HepG2 (cell line): ENCODE data around the gene SLC2A2. TPM values are rescaled to one million over a fixed set of nuclear protein-coding genes. Genes with fewer than 3 reads are reported as not detected.

Experiments
- ATAC-seq: fragments of 200-7000 bp; cut with Tn5 transposase; 3 replicates; pipeline ENCODE4 v1.9.1; 2020; ENCODE audit warnings: mild to moderate bottlenecking, moderate library complexity
- BruUV-seq: library from RNA; stranded (reverse); fragments of 400-500 nt; replicated peaks from 2 replicates; lab custom pipeline; 2021; lab: Mats Ljungman, UMichigan
- CTCF ChIA-PET: fragments of 300-600 bp; formaldehyde crosslinking; extraction: SDS; loops from one replicate; lab custom pipeline; 2021; ENCODE audit warnings: low total read pairs, inconsistent platforms, low intra/inter-chr PET ratio; lab: Yijun Ruan, JAX
- POLR2A ChIA-PET: fragments of 350-600 bp; sonication (Branson Sonifier 250); formaldehyde crosslinking; loops from one replicate; lab custom pipeline; 2020; ENCODE audit warnings: antibody characterized with exemption, inconsistent platforms; lab: Yijun Ruan, JAX
- DNase-seq: peaks from one replicate; pipeline ENCODE4 v3.0.0-alpha.2; 2015; ENCODE audit warnings: low spot score
- FAIRE-seq: peaks from 3 replicates; lab custom pipeline; 2011; peaks lifted over from hg19 to GRCh38; lab: Jason Lieb, UNC
- H2AFZ ChIP-seq: one replicate; pipeline ENCODE4 v1.6.1; 2011; ENCODE audit warnings: low read length, inconsistent platforms
- H3K27ac ChIP-seq: fragments of 300-600 bp; 3 replicates; pipeline ENCODE4 v1.8.0; 2011; ENCODE audit warnings: mixed run types, mild to moderate bottlenecking, mixed read lengths, low read length, inconsistent platforms; ENCODE audit not compliant: insufficient read depth; ENCODE audit errors: extremely low read length
- H3K27me3 ChIP-seq, 2 experiments: fragments of 200-600 bp in 1 of 2; 2 replicates in 1 of 2; 3 replicates in 1 of 2; pipeline versions ENCODE4 v1.6.0 to v1.8.0; 2011; ENCODE audit warnings: low read length in 2 of 2, mild to moderate bottlenecking in 2 of 2, moderate library complexity in 2 of 2, inconsistent platforms in 1 of 2; ENCODE audit not compliant: insufficient read depth in 2 of 2, control insufficient read depth in 1 of 2
- H3K36me3 ChIP-seq, 2 experiments: fragments of 200-600 bp in 1 of 2; replicated peaks in 1 of 2; 2 replicates in 1 of 2; 3 replicates in 1 of 2; pipeline versions ENCODE4 v1.5.1 to v1.8.0; 2011; ENCODE audit warnings: low read length in 2 of 2, inconsistent platforms in 1 of 2; ENCODE audit not compliant: insufficient read depth in 2 of 2, control insufficient read depth in 1 of 2
- H3K4me1 ChIP-seq: 2 replicates; pipeline ENCODE4 v1.5.1; 2012; ENCODE audit warnings: low read length, inconsistent platforms; ENCODE audit not compliant: insufficient read depth
- H3K4me2 ChIP-seq: 2 replicates; pipeline ENCODE4 v1.6.0; 2011; ENCODE audit warnings: low read depth, low read length, inconsistent platforms
- H3K4me3 ChIP-seq, 3 experiments: fragments of 200-600 bp in 1 of 3; sonication (generic), shearing (Covaris generic) in 1 of 3; replicated peaks in 1 of 3; 2 replicates each; pipeline ENCODE4 v1.5.1; 2011 to 2016; ENCODE audit warnings: low read length in 3 of 3, inconsistent platforms in 2 of 3, low read depth in 2 of 3, mild to moderate bottlenecking in 2 of 3, control low read depth in 1 of 3, mixed read lengths in 1 of 3; ENCODE audit not compliant: insufficient read depth in 1 of 3
- H3K79me2 ChIP-seq: one replicate; pipeline ENCODE4 v1.6.1; 2011; ENCODE audit warnings: low read length, inconsistent platforms; ENCODE audit not compliant: insufficient read depth
- H3K9ac ChIP-seq: 2 replicates; pipeline ENCODE4 v1.6.0; 2011; ENCODE audit warnings: mild to moderate bottlenecking, low read depth, low read length, inconsistent platforms; ENCODE audit not compliant: insufficient read depth
- H3K9me3 ChIP-seq: 2 replicates; pipeline ENCODE4 v1.5.1; 2012; ENCODE audit warnings: mild to moderate bottlenecking, low read length
- H4K20me1 ChIP-seq: 2 replicates; pipeline ENCODE4 v1.6.0; 2011; ENCODE audit warnings: inconsistent platforms, mild to moderate bottlenecking, low read length, moderate library complexity; ENCODE audit not compliant: insufficient read depth
- GATA4 ChIP-seq: sonication (generic); IDR thresholded peaks from 2 replicates; pipeline ENCODE4 v1.6.1; 2016; ENCODE audit warnings: antibody characterized with exemption, low read depth, borderline replicate concordance
- GFI1 ChIP-seq: sonication (generic); formaldehyde crosslinking; IDR thresholded peaks from 2 replicates; pipeline ENCODE4 v1.5.0; 2020; ENCODE audit warnings: missing genetic modification reagents, mild to moderate bottlenecking, borderline replicate concordance
- GRHL1 ChIP-seq: sonication (generic); formaldehyde crosslinking; conservative IDR thresholded peaks from 2 replicates; pipeline ENCODE4 v1.8.0; 2022; ENCODE audit warnings: missing genetic modification reagents
- HIVEP1 ChIP-seq: sonication (generic); formaldehyde crosslinking; IDR thresholded peaks from 2 replicates; pipeline ENCODE4 v1.4.0; 2020; ENCODE audit warnings: mild to moderate bottlenecking, missing genetic modification reagents
- KLF6 ChIP-seq: IDR thresholded peaks from 2 replicates; pipeline ENCODE4 v1.8.0; 2016; ENCODE audit warnings: missing biosample characterization, missing genetic modification reagents
- MAFF ChIP-seq: IDR thresholded peaks from 2 replicates; pipeline ENCODE4 v1.6.1; 2011; ENCODE audit warnings: low read depth, low read length, improper control_type of control experiment
- MYNN ChIP-seq: sonication (generic); formaldehyde crosslinking; IDR thresholded peaks from 2 replicates; pipeline ENCODE4 v1.4.0; 2020; ENCODE audit warnings: mild to moderate bottlenecking, low read depth, missing genetic modification reagents
- PLSCR1 ChIP-seq: sonication (generic); formaldehyde crosslinking; IDR thresholded peaks from 2 replicates; pipeline ENCODE4 v1.5.0; 2020; ENCODE audit warnings: missing genetic modification reagents, mild to moderate bottlenecking, borderline replicate concordance
- REXO4 ChIP-seq: sonication (generic); formaldehyde crosslinking; IDR thresholded peaks from 2 replicates; pipeline ENCODE4 v1.8.0; 2022; ENCODE audit warnings: missing genetic modification reagents, mild to moderate bottlenecking, borderline replicate concordance
- SKI ChIP-seq: fragments of 450-650 bp; IDR thresholded peaks from one replicate; pipeline ENCODE4 v1.6.1; 2018; ENCODE audit warnings: mild to moderate bottlenecking; ENCODE audit not compliant: partially characterized antibody
- SOX5 ChIP-seq: IDR thresholded peaks from 2 replicates; pipeline ENCODE4 v1.6.1; 2016; ENCODE audit warnings: borderline replicate concordance
- SP4 ChIP-seq: sonication (generic); formaldehyde crosslinking; IDR thresholded peaks from 2 replicates; pipeline ENCODE4 v1.8.1; 2023; ENCODE audit warnings: mild to moderate bottlenecking, missing genetic modification reagents
- TARDBP ChIP-seq: sonication (generic); formaldehyde crosslinking; IDR thresholded peaks from 2 replicates; pipeline ENCODE4 v1.8.0; 2022; ENCODE audit warnings: mild to moderate bottlenecking, missing genetic modification reagents
- TOPORS ChIP-seq: sonication (generic); formaldehyde crosslinking; IDR thresholded peaks from 2 replicates; pipeline ENCODE4 v1.8.0; 2023; ENCODE audit warnings: mild to moderate bottlenecking, missing genetic modification reagents
- U2AF1 ChIP-seq: fragments of 200-400 bp; formaldehyde crosslinking; optimal IDR thresholded peaks from 2 replicates; pipeline ENCODE3; 2017; ENCODE audit warnings: mild to moderate bottlenecking, low read depth, low read length
- ZBTB46 ChIP-seq: sonication (generic); formaldehyde crosslinking; IDR thresholded peaks from 2 replicates; pipeline ENCODE4 v1.4.0; 2020; ENCODE audit warnings: mild to moderate bottlenecking, missing genetic modification reagents, borderline replicate concordance
- ZNF333 ChIP-seq: sonication (generic); formaldehyde crosslinking; IDR thresholded peaks from 2 replicates; pipeline ENCODE4 v1.4.0; 2020; ENCODE audit warnings: mild to moderate bottlenecking, missing genetic modification reagents, borderline replicate concordance
- WGBS: methylation state at CpG from one replicate; pipeline ENCODE4 v1.1.6; 2017; ENCODE audit warnings: low lambda C conversion rate; 5-methylcytosine and 5-hydroxymethylcytosine counted together
- in situ Hi-C: cut with HindIII; loops from 2 replicates; pipeline ENCODE4 v1.10.0; 2017; ENCODE audit warnings: low pct_unique_long_range_greater_than_20kb; ENCODE audit not compliant: extremely low pct_ligation_motif_present
- intact Hi-C: fragments of 100-400 bp; cut with micrococcal nuclease; formaldehyde crosslinking; loops from one replicate; pipeline ENCODE4 v1.10.0; 2022; ENCODE audit not compliant: unreplicated experiment
- polyA plus RNA-seq, 8 experiments: library from polyadenylated mRNA; depleted of rRNA in 3 of 8; stranded (reverse) in 7 of 8; unstranded in 1 of 8; fragments of >200 nt; fragmentation: Illumina TruSeq in 4 of 8; extraction: Trizol in 4 of 8; gene quantifications; 2 replicates each; pipeline versions ENCODE4 v1.2.1 to v1.2.3, GENCODE V29; 2011 to 2016; ENCODE audit warnings: low read depth in 4 of 8, missing spikeins in 1 of 8, mixed read lengths in 1 of 8; ENCODE audit not compliant: insufficient read depth in 1 of 8
- total RNA-seq, 5 experiments: library from RNA; depleted of rRNA; stranded (reverse); fragments of >200 nt; fragmentation: Illumina TruSeq; extraction: Trizol; gene quantifications; 2 replicates each; pipeline ENCODE4 v1.2.3, GENCODE V29; 2016; ENCODE audit warnings: low read depth in 1 of 5

SLC2A2 gene
- total and polyA plus RNA-seq, 2 of the 13 experiments (the other 11 are each of a cell fraction or from before 2014, with no cell fraction given) = 19.5 to 23.2 TPM

- no TSS peak for BruUV-seq
- ATAC-seq = no peak
- Histone ChIP-seq H3K4me3 (no peak overlapping the region), H3K4me2 (no peak overlapping the region), H2AFZ (no peak overlapping the region), H4K20me1 (no peaks in the 10 kb centered on the region), H3K36me3 (no peaks in the 10 kb centered on the region), H3K79me2 (no peaks in the 10 kb centered on the region), H3K9ac (no peak overlapping the region), H3K27me3 (no peaks in the 10 kb centered on the region), H3K9me3 (no peaks in the 10 kb centered on the region), H3K27ac (no peak overlapping the region), H3K4me1 (peaks cover 29% of the 10 kb centered on the region)
- FAIRE-seq = no peak
- TF ChIP-seq TOPORS (no peak), MAFF (no peak), SKI (no peak), SP4 (CRISPR knock-in tag) (no peak), KLF6 (no peak), HIVEP1 (CRISPR knock-in tag) (no peak), GFI1 (CRISPR knock-in tag) (no peak), ZBTB46 (CRISPR knock-in tag) (no peak)
- ChIA-PET CTCF (no interaction called here), POLR2A (no interaction called here)
- no peak for DNase-seq
- in situ Hi-C loops (no loop called here), intact Hi-C loops (no loop called here)
Observed at GRCh38 chr3:171072432-171072831, 45.9 kb upstream of the SLC2A2 start.

- ChIA-PET CTCF (no interaction called here), POLR2A (no interaction called here)
- WGBS = 70% methylated on average over 3 of the region's 3 CpGs
- Histone ChIP-seq H3K27ac (no peak overlapping the region), H3K4me3 (no peak overlapping the region), H3K79me2 (no peaks in the 10 kb centered on the region), H3K4me2 (no peak overlapping the region), H2AFZ (no peak overlapping the region), H3K27me3 (no peaks in the 10 kb centered on the region), H3K9ac (no peak overlapping the region), H3K4me1 (peaks cover 22% of the 10 kb centered on the region), H3K36me3 (no peaks in the 10 kb centered on the region), H3K9me3 (no peaks in the 10 kb centered on the region), H4K20me1 (no peaks in the 10 kb centered on the region)
- DNase-seq (peak; percentile 49), FAIRE-seq (no peak), ATAC-seq (no peak)
- no TSS peak for BruUV-seq
- in situ Hi-C loops = no loop called here
- intact Hi-C loops = no loop called here
- TF ChIP-seq U2AF1 (no peak), GRHL1 (CRISPR knock-in tag) (no peak), GATA4 (no peak), MYNN (CRISPR knock-in tag) (no peak), SOX5 (CRISPR knock-in tag) (no peak), ZNF333 (CRISPR knock-in tag) (no peak), PLSCR1 (no peak), REXO4 (CRISPR knock-in tag) (no peak), TARDBP (CRISPR knock-in tag) (no peak)
Observed at GRCh38 chr3:171068658-171069057, 42.1 kb upstream of the SLC2A2 start.
